Measurements from ENCODE around the gene TTC31. TPM values are rescaled to one million over a fixed set of nuclear protein-coding genes. Genes with fewer than 3 reads are reported as not detected.
"Not testable (repeated sequence)": the region's sequence is repeated elsewhere in the genome, so short reads cannot be mapped to it uniquely, and the experiment has no call there.

Gene TTC31
- total and polyA plus RNA-seq, 4 donors = 9.9 to 26.4 (median 15.8) TPM

DNA sequence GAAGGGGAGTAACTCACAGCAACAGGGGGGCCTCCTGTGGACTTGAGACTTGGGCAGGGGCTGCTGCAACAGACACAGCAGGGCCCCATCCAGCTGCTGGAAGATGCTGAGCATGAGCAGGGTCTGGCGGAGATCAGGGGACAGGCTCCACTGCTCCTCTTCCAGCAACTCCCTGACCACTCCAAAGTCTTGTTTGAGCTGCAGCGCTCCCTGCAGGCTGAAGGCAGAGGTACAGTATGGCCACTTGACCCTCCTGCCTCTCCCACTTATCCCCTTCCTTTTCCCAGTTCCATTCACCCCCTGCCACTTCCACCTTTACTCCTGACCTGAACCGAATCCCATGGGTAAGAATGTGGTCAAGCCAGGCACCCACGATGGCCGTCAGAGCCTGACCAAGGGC lies 8.0 kb upstream of the TTC31 start:
- WGBS = 93% methylated on average over 5 of the region's 5 CpGs
- no peak for DNase-seq (ENCODE audit: low spot score)

GRCh38 chr2:74481431-74481830 lies 1.4 kb upstream of the TTC31 start:
- no peak for DNase-seq (ENCODE audit: low spot score)
- no peak for TF ChIP-seq SP1 (IDR thresholded peaks at IDR 0.05)
- TF ChIP-seq, protein P1, sequence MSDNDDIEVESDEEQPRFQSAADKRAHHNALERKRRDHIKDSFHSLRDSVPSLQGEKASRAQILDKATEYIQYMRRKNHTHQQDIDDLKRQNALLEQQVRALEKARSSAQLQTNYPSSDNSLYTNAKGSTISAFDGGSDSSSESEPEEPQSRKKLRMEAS (IDR thresholded peaks at IDR 0.05) = no peak
- Histone ChIP-seq H3K9ac (ENCODE audit: low read depth in 1 of 2, low read length in 2 of 2) (peak overlapping the region; percentile 7 to 44), H3K4me1 (ENCODE audit: control insufficient read depth in 4 of 4, insufficient read depth in 4 of 4, low read length in 3 of 4) (peaks cover 9 to 50% (median 36%) of the 10 kb centered on the region in 4 donors), H3K27ac (ENCODE audit: low read depth in 1 of 2, low read length in 2 of 2) (no peak overlapping the region), H3K36me3 (ENCODE audit: control insufficient read depth in 4 of 4, insufficient read depth in 3 of 4, low read depth in 1 of 4, low read length in 3 of 4) (peaks cover 0 to 7% (median 0%) of the 10 kb centered on the region in 4 donors), H3K4me3 (ENCODE audit: low read depth in 1 of 3, low read length in 3 of 3) (peak overlapping the region; percentile 67 to 95 (median 94)), H3K27me3 (ENCODE audit: control insufficient read depth in 4 of 4, insufficient read depth in 4 of 4, low read length in 3 of 4) (no peaks in the 10 kb centered on the region), H3K9me3 (ENCODE audit: control insufficient read depth in 4 of 4, low read length in 3 of 4) (no peaks in the 10 kb centered on the region)
- WGBS = 61% methylated on average over 3 of the region's 3 CpGs

More for the DNA sequence above, 8.0 kb upstream of the TTC31 start:
- H3K9ac ChIP-seq (ENCODE audit: low read depth in 1 of 2, low read length in 2 of 2) = no peak overlapping the region
- H3K4me3 ChIP-seq (ENCODE audit: low read depth in 1 of 3, low read length in 3 of 3) = no peak overlapping the region
- no peak overlapping the region for H3K27ac ChIP-seq (ENCODE audit: low read depth in 1 of 2, low read length in 2 of 2)
- no peaks in the 10 kb centered on the region for H3K9me3 ChIP-seq (ENCODE audit: control insufficient read depth in 4 of 4, low read length in 3 of 4)
- H3K4me1 ChIP-seq (ENCODE audit: control insufficient read depth in 4 of 4, insufficient read depth in 4 of 4, low read length in 3 of 4) = peaks cover 10 to 30% (median 23%) of the 10 kb centered on the region in 4 donors
- H3K27me3 ChIP-seq (ENCODE audit: control insufficient read depth in 4 of 4, insufficient read depth in 4 of 4, low read length in 3 of 4) = no peaks in the 10 kb centered on the region
- peaks cover 2 to 14% (median 13%) of the 10 kb centered on the region in 4 donors for H3K36me3 ChIP-seq (ENCODE audit: control insufficient read depth in 4 of 4, insufficient read depth in 3 of 4, low read depth in 1 of 4, low read length in 3 of 4)
- TF ChIP-seq CTCF (IDR thresholded peaks at IDR 0.05; ENCODE audit: low read depth, low read length, missing input control) (no peak), JUND (IDR thresholded peaks at IDR 0.05) (no peak)

GRCh38 chr2:74481961-74482800 lies 700 bp upstream of the TTC31 start:
- H3K4me3 ChIP-seq (ENCODE audit: low read depth in 1 of 3, low read length in 3 of 3) = peak overlapping the region; percentile 67 to 95 (median 94)
- H3K4me1 ChIP-seq (ENCODE audit: control insufficient read depth in 4 of 4, insufficient read depth in 4 of 4, low read length in 3 of 4) = peaks cover 11 to 46% (median 37%) of the 10 kb centered on the region in 4 donors
- peak overlapping the region; percentile 82 to 84 for H3K27ac ChIP-seq (ENCODE audit: low read depth in 1 of 2, low read length in 2 of 2)
- no peaks in the 10 kb centered on the region for H3K27me3 ChIP-seq (ENCODE audit: control insufficient read depth in 4 of 4, insufficient read depth in 4 of 4, low read length in 3 of 4)
- H3K9ac ChIP-seq (ENCODE audit: low read depth in 1 of 2, low read length in 2 of 2) = peak overlapping the region; percentile 25 to 44
- H3K36me3 ChIP-seq (ENCODE audit: control insufficient read depth in 4 of 4, insufficient read depth in 3 of 4, low read depth in 1 of 4, low read length in 3 of 4) = peaks cover 0 to 7% (median 0%) of the 10 kb centered on the region in 4 donors
- no peaks in the 10 kb centered on the region for H3K9me3 ChIP-seq (ENCODE audit: control insufficient read depth in 4 of 4, low read length in 3 of 4)
- 1% methylated on average over 80 of the region's 80 CpGs for WGBS
- TF ChIP-seq HNF4G (IDR thresholded peaks at IDR 0.05) = no peak
- TF ChIP-seq RAD21 (IDR thresholded peaks at IDR 0.05) = no peak
- TF ChIP-seq, protein P2, sequence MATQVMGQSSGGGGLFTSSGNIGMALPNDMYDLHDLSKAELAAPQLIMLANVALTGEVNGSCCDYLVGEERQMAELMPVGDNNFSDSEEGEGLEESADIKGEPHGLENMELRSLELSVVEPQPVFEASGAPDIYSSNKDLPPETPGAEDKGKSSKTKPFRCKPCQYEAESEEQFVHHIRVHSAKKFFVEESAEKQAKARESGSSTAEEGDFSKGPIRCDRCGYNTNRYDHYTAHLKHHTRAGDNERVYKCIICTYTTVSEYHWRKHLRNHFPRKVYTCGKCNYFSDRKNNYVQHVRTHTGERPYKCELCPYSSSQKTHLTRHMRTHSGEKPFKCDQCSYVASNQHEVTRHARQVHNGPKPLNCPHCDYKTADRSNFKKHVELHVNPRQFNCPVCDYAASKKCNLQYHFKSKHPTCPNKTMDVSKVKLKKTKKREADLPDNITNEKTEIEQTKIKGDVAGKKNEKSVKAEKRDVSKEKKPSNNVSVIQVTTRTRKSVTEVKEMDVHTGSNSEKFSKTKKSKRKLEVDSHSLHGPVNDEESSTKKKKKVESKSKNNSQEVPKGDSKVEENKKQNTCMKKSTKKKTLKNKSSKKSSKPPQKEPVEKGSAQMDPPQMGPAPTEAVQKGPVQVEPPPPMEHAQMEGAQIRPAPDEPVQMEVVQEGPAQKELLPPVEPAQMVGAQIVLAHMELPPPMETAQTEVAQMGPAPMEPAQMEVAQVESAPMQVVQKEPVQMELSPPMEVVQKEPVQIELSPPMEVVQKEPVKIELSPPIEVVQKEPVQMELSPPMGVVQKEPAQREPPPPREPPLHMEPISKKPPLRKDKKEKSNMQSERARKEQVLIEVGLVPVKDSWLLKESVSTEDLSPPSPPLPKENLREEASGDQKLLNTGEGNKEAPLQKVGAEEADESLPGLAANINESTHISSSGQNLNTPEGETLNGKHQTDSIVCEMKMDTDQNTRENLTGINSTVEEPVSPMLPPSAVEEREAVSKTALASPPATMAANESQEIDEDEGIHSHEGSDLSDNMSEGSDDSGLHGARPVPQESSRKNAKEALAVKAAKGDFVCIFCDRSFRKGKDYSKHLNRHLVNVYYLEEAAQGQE (IDR thresholded peaks at IDR 0.05) = no peak
- TF ChIP-seq JUND (IDR thresholded peaks at IDR 0.05) = no peak
- TF ChIP-seq GABPA (IDR thresholded peaks at IDR 0.05 in 1 of 2, conservative IDR thresholded peaks at IDR 0.05 in 1 of 2) = no peak
- TF ChIP-seq TAF1 (conservative IDR thresholded peaks at IDR 0.05) = no peak
- DNase-seq (ENCODE audit: low spot score) = no peak

GRCh38 chr2:74483675-74484164 lies 839 bp downstream of the TTC31 start:
- 71% methylated on average over 19 of the region's 19 CpGs for WGBS
- H3K36me3 ChIP-seq (ENCODE audit: control insufficient read depth in 4 of 4, insufficient read depth in 3 of 4, low read depth in 1 of 4, low read length in 3 of 4); H3K9me3 ChIP-seq (ENCODE audit: control insufficient read depth in 4 of 4, low read length in 3 of 4); H3K27me3 ChIP-seq (ENCODE audit: control insufficient read depth in 4 of 4, insufficient read depth in 4 of 4, low read length in 3 of 4); DNase-seq (ENCODE audit: low spot score): not testable (repeated sequence)
- peak overlapping the region in 1 of 2 donors; percentile 84 for H3K27ac ChIP-seq (ENCODE audit: low read depth in 1 of 2, low read length in 2 of 2)
- H3K9ac ChIP-seq (ENCODE audit: low read depth in 1 of 2, low read length in 2 of 2) = peak overlapping the region; percentile 6 to 63
- H3K4me1 ChIP-seq (ENCODE audit: control insufficient read depth in 4 of 4, insufficient read depth in 4 of 4, low read length in 3 of 4) = peaks cover 14 to 52% (median 43%) of the 10 kb centered on the region in 4 donors
- H3K4me3 ChIP-seq (ENCODE audit: low read depth in 1 of 3, low read length in 3 of 3) = peak overlapping the region; percentile 67 to 95 (median 94)
